HG03354 (cell line): Measurements from ENCODE around the gene PTH.

Source experiments
- ATAC-seq: cut with Tn5 transposase; IDR thresholded peaks from one replicate; pipeline ENCODE4 v1.9.1; 2021; ENCODE audit warnings: mild to moderate bottlenecking; ENCODE audit not compliant: unreplicated experiment, poor library complexity, severe bottlenecking

PTH gene

GRCh38 chr11:13450832-13451397 is 44.9 kb downstream of the PTH start:
- no peak for ATAC-seq

- ATAC-seq = no peak
Observed at GRCh38 chr11:13449522-13449921, 46.3 kb downstream of the PTH start.

- ATAC-seq = no peak
Observed at GRCh38 chr11:13448876-13449275, 46.9 kb downstream of the PTH start.

GRCh38 chr11:13446444-13446843 is 49.4 kb downstream of the PTH start:
- ATAC-seq = no peak

- no peak for ATAC-seq
Observed at GRCh38 chr11:13445588-13445987, 50.2 kb downstream of the PTH start.
